HEK293T (cell line): ENCODE measurements around the gene STK4.

Source experiments
- BHLHE40 ChIP-seq: fragments of 450-650 bp; IDR thresholded peaks from 2 replicates; pipeline ENCODE4 v1.6.1; 2016; ENCODE audit warnings: mild to moderate bottlenecking, moderate library complexity, borderline replicate concordance
- CTBP1 ChIP-seq: fragments of 450-650 bp; IDR thresholded peaks from 2 replicates; pipeline ENCODE4 v1.6.1; 2016; ENCODE audit warnings: borderline replicate concordance
- ELF4 ChIP-seq: fragments of 450-650 bp; IDR thresholded peaks from 2 replicates; pipeline ENCODE4 v1.6.1; 2017; ENCODE audit warnings: antibody characterized with exemption
- FOXA1 ChIP-seq: fragments of 450-650 bp; IDR thresholded peaks from 2 replicates; pipeline ENCODE4 v1.6.1; 2016; ENCODE audit warnings: mild to moderate bottlenecking
- FOXK2 ChIP-seq: fragments of 450-650 bp; IDR thresholded peaks from 2 replicates; pipeline ENCODE4 v1.6.1; 2016; ENCODE audit warnings: mild to moderate bottlenecking
- FOXM1 ChIP-seq: fragments of 450-650 bp; IDR thresholded peaks from 2 replicates; pipeline ENCODE4 v1.6.1; 2017; ENCODE audit warnings: mild to moderate bottlenecking, borderline replicate concordance
- HDGF ChIP-seq: fragments of 450-650 bp; IDR thresholded peaks from 2 replicates; pipeline ENCODE4 v1.6.1; 2017; ENCODE audit warnings: antibody characterized with exemption, borderline replicate concordance
- L3MBTL2 ChIP-seq: fragments of 450-650 bp; conservative IDR thresholded peaks from 2 replicates; pipeline ENCODE4 v1.6.1; 2016; ENCODE audit warnings: mild to moderate bottlenecking
- NFRKB ChIP-seq: fragments of 450-650 bp; IDR thresholded peaks from 2 replicates; pipeline ENCODE4 v1.6.1; 2016; ENCODE audit warnings: mild to moderate bottlenecking, moderate library complexity
- PKNOX1 ChIP-seq: fragments of 450-650 bp; IDR thresholded peaks from 2 replicates; pipeline ENCODE4 v1.6.1; 2016
- SP1 ChIP-seq: fragments of 450-650 bp; IDR thresholded peaks from 2 replicates; pipeline ENCODE4 v1.6.1; 2017
- SUZ12 ChIP-seq: fragments of 450-650 bp; IDR thresholded peaks from 2 replicates; pipeline ENCODE4 v1.6.1; 2016; ENCODE audit warnings: mild to moderate bottlenecking
- TARDBP ChIP-seq: fragments of 450-650 bp; IDR thresholded peaks from 2 replicates; pipeline ENCODE4 v1.6.1; 2016

GRCh38 chr20:44990957-44991356, 24.6 kb downstream of the STK4 start:
- TF ChIP-seq HDGF (no peak), FOXM1 (no peak), CTBP1 (no peak), FOXK2 (no peak), TARDBP (no peak), FOXA1 (no peak), SP1 (no peak), BHLHE40 (no peak), NFRKB (no peak), L3MBTL2 (no peak), PKNOX1 (no peak), ELF4 (no peak), SUZ12 (no peak)
